ENCODE data around the gene NDUFA3. TPM values are rescaled to one million over a fixed set of nuclear protein-coding genes. Genes with fewer than 3 reads are reported as not detected.

The NDUFA3 gene
- total and polyA plus RNA-seq, 10 of the 15 experiments (the other 5 are each of a cell fraction or from before 2014, with no cell fraction given): 40.0 to 335 (median 153) TPM

- WGBS (ENCODE audit: insufficient coverage, insufficient replicate concordance, low lambda C conversion rate, missing lambda C conversion rate): 98% methylated on average over 20 of the region's 20 CpGs
- RAD21 ChIA-PET (ENCODE audit: unreplicated experiment): no interaction called here
- intact Hi-C loops (cut with micrococcal nuclease; ENCODE audit: unreplicated experiment) (no loop called here), in situ Hi-C loops (cut with MboI) (loop anchor here (25.0 kb wide), 1 partner anchor 1533 kb away; the partner anchor contains the start of gene U2AF2)
- POLR2A ChIA-PET: no interaction called here
- peaks cover 2% of the 10 kb centered on the region; the same call in 2 of the 3 replicates for H3K9me3 ChIP-seq (replicated peaks; ENCODE audit: control insufficient read depth, insufficient read depth, low read length)
- no peak overlapping the region for H2AFZ ChIP-seq (ENCODE audit: control insufficient read depth, low read depth, low read length)
- no peak overlapping the region for H3K4me2 ChIP-seq (ENCODE audit: control insufficient read depth, insufficient read depth)
- no peak for TF ChIP-seq IRF3 (IDR thresholded peaks at IDR 0.05)
- no peaks in the 10 kb centered on the region for H3K27me3 ChIP-seq (replicated peaks in 1 of 2; ENCODE audit: control insufficient read depth in 2 of 2, insufficient read depth in 2 of 2, low read length in 1 of 2)
- SMC1A ChIA-PET (ENCODE audit: uncharacterized antibody, unreplicated experiment): no interaction called here
- H3K9ac ChIP-seq (ENCODE audit: control insufficient read depth, insufficient read depth, low read length): no peak overlapping the region
- DNase-seq (ENCODE audit: low read depth, low spot score): no peak
- peaks cover 0 to 17% of the 10 kb centered on the region in 2 experiments; a peak in 3 of 4 replicates for H3K36me3 ChIP-seq (ENCODE audit: control insufficient read depth in 2 of 2, insufficient read depth in 2 of 2, low read length in 1 of 2)
- no peaks in the 10 kb centered on the region for H3K4me1 ChIP-seq (ENCODE audit: control insufficient read depth, insufficient read depth, low read length)
- no peaks in the 10 kb centered on the region for H3K79me2 ChIP-seq (ENCODE audit: control insufficient read depth, insufficient read depth, low read length)
- no peak for FAIRE-seq
- no peak for ATAC-seq
- H3K27ac ChIP-seq (ENCODE audit: control insufficient read depth, insufficient read depth): no peak overlapping the region
- no peaks in the 10 kb centered on the region for H4K20me1 ChIP-seq (ENCODE audit: control insufficient read depth, insufficient read depth)
- no TSS peak for BruUV-seq (replicated peaks)
- CTCF ChIA-PET: no interaction called here
- no peak overlapping the region for H3K4me3 ChIP-seq
Measured at GRCh38 chr19:54129617-54129996, 27.0 kb downstream of the NDUFA3 start.

DNA sequence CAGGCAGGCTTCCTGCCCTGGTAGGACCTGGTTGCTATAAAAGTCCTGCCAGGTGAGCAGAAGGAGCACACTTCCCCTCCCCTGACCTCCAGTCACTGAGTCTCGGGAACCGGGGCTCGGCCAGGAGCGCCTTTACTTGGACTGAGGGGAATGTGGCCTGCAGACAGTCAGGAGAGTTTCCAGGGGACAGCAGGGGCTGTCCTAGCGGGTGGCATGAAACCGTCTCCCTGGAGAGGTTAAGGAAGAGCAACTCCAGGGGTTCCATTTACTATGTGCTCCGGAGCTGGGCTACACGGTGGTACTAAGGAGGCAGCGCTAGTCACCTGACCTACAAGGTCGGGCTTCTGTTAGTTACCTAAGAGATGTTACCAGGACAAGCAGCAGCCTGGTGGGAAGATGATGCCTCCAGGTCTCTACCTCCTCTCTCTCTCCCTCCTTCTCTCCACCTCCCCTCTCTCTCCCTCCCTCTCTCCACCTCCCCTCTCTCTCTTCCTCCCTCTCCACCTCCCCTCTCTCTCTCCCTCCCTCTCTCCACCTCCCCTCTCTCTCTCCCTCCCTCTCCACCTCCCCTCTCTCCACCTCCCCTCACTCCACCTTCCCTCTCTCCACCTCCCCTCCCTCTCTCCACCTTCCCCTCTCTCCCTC, 30.8 kb downstream of the NDUFA3 start:
- in situ Hi-C loops (cut with MboI) (loop anchor here (25.0 kb wide), 1 partner anchor 1529 kb away; the partner anchor contains the start of gene U2AF2), intact Hi-C loops (cut with micrococcal nuclease; ENCODE audit: unreplicated experiment) (no loop called here)
- 89% methylated on average over 10 of the region's 10 CpGs for WGBS (ENCODE audit: insufficient coverage, insufficient replicate concordance, low lambda C conversion rate, missing lambda C conversion rate)
- Histone ChIP-seq H2AFZ (ENCODE audit: control insufficient read depth, low read depth, low read length) (no peak overlapping the region), H3K4me1 (ENCODE audit: control insufficient read depth, insufficient read depth, low read length) (peaks cover 8% of the 10 kb centered on the region), H3K36me3 (ENCODE audit: control insufficient read depth in 2 of 2, insufficient read depth in 2 of 2, low read length in 1 of 2) (peaks cover 0 to 8% of the 10 kb centered on the region in 2 experiments; a peak in 3 of 4 replicates), H3K4me3 (no peak overlapping the region), H3K27me3 (replicated peaks in 1 of 2; ENCODE audit: control insufficient read depth in 2 of 2, insufficient read depth in 2 of 2, low read length in 1 of 2) (no peaks in the 10 kb centered on the region), H3K9ac (ENCODE audit: control insufficient read depth, insufficient read depth, low read length) (no peak overlapping the region), H4K20me1 (ENCODE audit: control insufficient read depth, insufficient read depth) (no peaks in the 10 kb centered on the region), H3K27ac (ENCODE audit: control insufficient read depth, insufficient read depth) (no peak overlapping the region), H3K4me2 (ENCODE audit: control insufficient read depth, insufficient read depth) (no peak overlapping the region), H3K9me3 (replicated peaks; ENCODE audit: control insufficient read depth, insufficient read depth, low read length) (peaks cover 2% of the 10 kb centered on the region; the same call in 2 of the 3 replicates), H3K79me2 (ENCODE audit: control insufficient read depth, insufficient read depth, low read length) (peaks cover 9% of the 10 kb centered on the region)
- FAIRE-seq (no peak), DNase-seq (ENCODE audit: low read depth, low spot score) (no peak), ATAC-seq (no peak)
- ChIA-PET CTCF (no interaction called here), SMC1A (ENCODE audit: uncharacterized antibody, unreplicated experiment) (no interaction called here), POLR2A (no interaction called here), RAD21 (ENCODE audit: unreplicated experiment) (no interaction called here)
- TF ChIP-seq DPF2 (IDR thresholded peaks at IDR 0.05) (no peak), STAT1 (conservative IDR thresholded peaks at IDR 0.05) (no peak), POLR2AphosphoS5 (IDR thresholded peaks at IDR 0.05; ENCODE audit: low read length) (peak; percentile 69), MLLT1 (IDR thresholded peaks at IDR 0.05) (no peak), SRF (IDR thresholded peaks at IDR 0.05; ENCODE audit: low read depth in 2 of 2, low read length in 2 of 2) (no peak), RELB (IDR thresholded peaks at IDR 0.05; ENCODE audit: low read depth) (no peak)
- BruUV-seq (replicated peaks): no TSS peak
